Uterus (tissue), 2 donors: ENCODE measurements around the gene CEP63.

ENCODE experiments used
- POLR2A ChIP-seq, 2 donors: fragments of 450-650 bp; IDR thresholded peaks; one replicate each; pipeline ENCODE4 v1.6.1; 2016; ENCODE audit warnings: antibody characterized with exemption in 2 of 2, mild to moderate bottlenecking in 1 of 2, moderate library complexity in 1 of 2
- TF ChIP-seq, protein P1 (sequence below), 4 experiments: fragments of 200-600 bp in 2 of 4; fragments of 450-650 bp in 2 of 4; sonication (generic) in 2 of 4; IDR thresholded peaks; one replicate each; pipeline ENCODE4 v1.5.1; 2016 to 2019; ENCODE audit warnings: antibody characterized with exemption in 4 of 4, mild to moderate bottlenecking in 2 of 4, moderate library complexity in 1 of 4

GRCh38 chr3:134474956-134475355 is 10.9 kb upstream of the CEP63 start:
- TF ChIP-seq, protein P1, sequence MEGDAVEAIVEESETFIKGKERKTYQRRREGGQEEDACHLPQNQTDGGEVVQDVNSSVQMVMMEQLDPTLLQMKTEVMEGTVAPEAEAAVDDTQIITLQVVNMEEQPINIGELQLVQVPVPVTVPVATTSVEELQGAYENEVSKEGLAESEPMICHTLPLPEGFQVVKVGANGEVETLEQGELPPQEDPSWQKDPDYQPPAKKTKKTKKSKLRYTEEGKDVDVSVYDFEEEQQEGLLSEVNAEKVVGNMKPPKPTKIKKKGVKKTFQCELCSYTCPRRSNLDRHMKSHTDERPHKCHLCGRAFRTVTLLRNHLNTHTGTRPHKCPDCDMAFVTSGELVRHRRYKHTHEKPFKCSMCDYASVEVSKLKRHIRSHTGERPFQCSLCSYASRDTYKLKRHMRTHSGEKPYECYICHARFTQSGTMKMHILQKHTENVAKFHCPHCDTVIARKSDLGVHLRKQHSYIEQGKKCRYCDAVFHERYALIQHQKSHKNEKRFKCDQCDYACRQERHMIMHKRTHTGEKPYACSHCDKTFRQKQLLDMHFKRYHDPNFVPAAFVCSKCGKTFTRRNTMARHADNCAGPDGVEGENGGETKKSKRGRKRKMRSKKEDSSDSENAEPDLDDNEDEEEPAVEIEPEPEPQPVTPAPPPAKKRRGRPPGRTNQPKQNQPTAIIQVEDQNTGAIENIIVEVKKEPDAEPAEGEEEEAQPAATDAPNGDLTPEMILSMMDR (IDR thresholded peaks at IDR 0.05), result no peak
- TF ChIP-seq POLR2A (IDR thresholded peaks at IDR 0.05), result no peak
